ENCODE results near the gene BCDIN3D. TPM values are rescaled to one million over a fixed set of nuclear protein-coding genes. Genes with fewer than 3 reads are reported as not detected.

BCDIN3D gene
- total RNA-seq (2022) (4.0 and 4.7 TPM in 2 replicates), Bru-seq, nascent RNA (percentile 61 among the genes with signal in this experiment), BruChase-seq, experiment 1, labeled RNA remaining after a 6-hour chase (percentile 52 among the genes with signal in this experiment), BruChase-seq, experiment 2, labeled RNA remaining after a 2-hour chase (percentile 58 among the genes with signal in this experiment)
- long read RNA-seq, transcript BCDIN3D-201 (2 exons, 3,253 nt): major isoform, 7 of 9 reads
- long read RNA-seq, partial matches to known transcripts: 0 of 9 reads
- long read RNA-seq, other reads (novel, unspliced or antisense): 2 of 9 reads

- H3K9me3 Mint-ChIP-seq (ENCODE audit: low read depth, unreplicated experiment): no peaks in the 10 kb centered on the region
- peaks cover 23% of the 10 kb centered on the region for H3K36me3 Mint-ChIP-seq (ENCODE audit: insufficient read depth, unreplicated experiment)
- DNase-seq: peak; percentile 86
- H3K4me3 Mint-ChIP-seq (ENCODE audit: low read depth, unreplicated experiment): peak within 1 kb of the TSS; percentile 73
- no peaks in the 10 kb centered on the region for H3K27me3 Mint-ChIP-seq (ENCODE audit: unreplicated experiment)
- CTCF ChIA-PET: interaction anchor here (0.6 to 1.0 kb wide), 6 partner anchors 14 to 552 kb away, joined by 3 to 6 read pairs (median 3); partner anchors contain the start of gene NCKAP5L
- intact Hi-C loops (cut with micrococcal nuclease; ENCODE audit: unreplicated experiment): no loop called here
- peak within 1 kb of the TSS; percentile 15 for H3K27ac Mint-ChIP-seq (ENCODE audit: unreplicated experiment)
- BruUV-seq (replicated peaks): TSS peak; percentile 88
- peaks cover 24% of the 10 kb centered on the region for H3K4me1 Mint-ChIP-seq (ENCODE audit: low read depth, unreplicated experiment)
- no peak for TF ChIP-seq CTCF (IDR thresholded peaks at IDR 0.05; ENCODE audit: unreplicated experiment)
Observed at GRCh38 chr12:49842519-49843352, at the start of gene BCDIN3D. BCDIN3D (minus strand) TSS chr12:49843106; CDS start chr12:49843087, 19 bp downstream.

- no peaks in the 10 kb centered on the region for H3K36me3 Mint-ChIP-seq (ENCODE audit: insufficient read depth, unreplicated experiment)
- H3K4me1 Mint-ChIP-seq (ENCODE audit: low read depth, unreplicated experiment): peaks cover 15% of the 10 kb centered on the region
- no peak overlapping the region for H3K4me3 Mint-ChIP-seq (ENCODE audit: low read depth, unreplicated experiment)
- CTCF ChIA-PET: no interaction called here
- BruUV-seq (replicated peaks): no TSS peak
- no peak for TF ChIP-seq CTCF (IDR thresholded peaks at IDR 0.05; ENCODE audit: unreplicated experiment)
- DNase-seq: no peak
- no peaks in the 10 kb centered on the region for H3K9me3 Mint-ChIP-seq (ENCODE audit: low read depth, unreplicated experiment)
- H3K27ac Mint-ChIP-seq (ENCODE audit: unreplicated experiment): no peak overlapping the region
- intact Hi-C loops (cut with micrococcal nuclease; ENCODE audit: unreplicated experiment): no loop called here
- peaks cover 11% of the 10 kb centered on the region for H3K27me3 Mint-ChIP-seq (ENCODE audit: unreplicated experiment)
Observed at GRCh38 chr12:49892084-49892731, 49.3 kb upstream of the BCDIN3D start.

- no peak for TF ChIP-seq CTCF (IDR thresholded peaks at IDR 0.05; ENCODE audit: unreplicated experiment)
- intact Hi-C loops (cut with micrococcal nuclease; ENCODE audit: unreplicated experiment): no loop called here
- Mint-ChIP-seq H3K27ac (ENCODE audit: unreplicated experiment) (no peak overlapping the region), H3K27me3 (ENCODE audit: unreplicated experiment) (peaks cover 11% of the 10 kb centered on the region), H3K4me3 (ENCODE audit: low read depth, unreplicated experiment) (no peak overlapping the region), H3K4me1 (ENCODE audit: low read depth, unreplicated experiment) (peaks cover 15% of the 10 kb centered on the region), H3K36me3 (ENCODE audit: insufficient read depth, unreplicated experiment) (no peaks in the 10 kb centered on the region), H3K9me3 (ENCODE audit: low read depth, unreplicated experiment) (no peaks in the 10 kb centered on the region)
- CTCF ChIA-PET: no interaction called here
- DNase-seq: no peak
- no TSS peak for BruUV-seq (replicated peaks)
Observed at GRCh38 chr12:49891476-49891875, 48.6 kb upstream of the BCDIN3D start.

- H3K4me1 Mint-ChIP-seq (ENCODE audit: low read depth, unreplicated experiment): peaks cover 15% of the 10 kb centered on the region
- TF ChIP-seq CTCF (IDR thresholded peaks at IDR 0.05; ENCODE audit: unreplicated experiment): no peak
- BruUV-seq (replicated peaks): no TSS peak
- intact Hi-C loops (cut with micrococcal nuclease; ENCODE audit: unreplicated experiment): no loop called here
- CTCF ChIA-PET: no interaction called here
- no peak overlapping the region for H3K27ac Mint-ChIP-seq (ENCODE audit: unreplicated experiment)
- H3K9me3 Mint-ChIP-seq (ENCODE audit: low read depth, unreplicated experiment): no peaks in the 10 kb centered on the region
- DNase-seq: no peak
- H3K4me3 Mint-ChIP-seq (ENCODE audit: low read depth, unreplicated experiment): no peak overlapping the region
- H3K27me3 Mint-ChIP-seq (ENCODE audit: unreplicated experiment): peaks cover 11% of the 10 kb centered on the region
- H3K36me3 Mint-ChIP-seq (ENCODE audit: insufficient read depth, unreplicated experiment): no peaks in the 10 kb centered on the region
Observed at GRCh38 chr12:49891012-49891411, 48.1 kb upstream of the BCDIN3D start.
